Measurements from ENCODE around the gene TPGS1.

TPGS1 gene

DNA sequence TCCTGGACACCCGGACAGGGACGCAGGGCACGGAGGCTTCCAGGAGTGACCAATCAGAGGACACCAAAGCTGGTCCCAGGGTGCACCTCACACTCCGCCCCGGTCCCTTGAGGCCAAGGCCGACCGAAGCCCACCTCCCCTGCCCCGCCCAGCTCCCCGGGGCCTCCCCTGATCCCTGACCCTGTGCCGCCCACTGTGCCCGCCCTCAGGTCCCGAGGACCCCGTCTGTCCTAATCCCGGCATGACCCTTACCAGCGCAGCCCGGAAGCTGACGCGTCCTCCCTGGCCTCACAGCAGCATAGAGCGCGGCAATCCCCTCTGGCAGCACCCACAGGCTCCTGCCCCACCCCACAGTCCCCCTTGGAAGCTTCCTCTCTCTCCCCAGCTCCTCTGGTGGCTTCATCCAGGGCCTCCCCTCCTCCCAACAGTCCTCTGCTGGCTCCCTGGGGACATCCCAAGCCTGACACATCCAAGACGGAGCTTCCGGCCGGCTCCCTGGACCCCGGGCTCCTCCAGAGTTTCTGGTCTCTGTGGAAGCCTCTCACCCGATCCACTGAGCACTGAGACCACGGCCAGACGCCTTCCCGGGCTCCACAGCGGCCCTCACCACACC lies 16.9 kb downstream of the TPGS1 start:
- TF ChIP-seq, protein P1, sequence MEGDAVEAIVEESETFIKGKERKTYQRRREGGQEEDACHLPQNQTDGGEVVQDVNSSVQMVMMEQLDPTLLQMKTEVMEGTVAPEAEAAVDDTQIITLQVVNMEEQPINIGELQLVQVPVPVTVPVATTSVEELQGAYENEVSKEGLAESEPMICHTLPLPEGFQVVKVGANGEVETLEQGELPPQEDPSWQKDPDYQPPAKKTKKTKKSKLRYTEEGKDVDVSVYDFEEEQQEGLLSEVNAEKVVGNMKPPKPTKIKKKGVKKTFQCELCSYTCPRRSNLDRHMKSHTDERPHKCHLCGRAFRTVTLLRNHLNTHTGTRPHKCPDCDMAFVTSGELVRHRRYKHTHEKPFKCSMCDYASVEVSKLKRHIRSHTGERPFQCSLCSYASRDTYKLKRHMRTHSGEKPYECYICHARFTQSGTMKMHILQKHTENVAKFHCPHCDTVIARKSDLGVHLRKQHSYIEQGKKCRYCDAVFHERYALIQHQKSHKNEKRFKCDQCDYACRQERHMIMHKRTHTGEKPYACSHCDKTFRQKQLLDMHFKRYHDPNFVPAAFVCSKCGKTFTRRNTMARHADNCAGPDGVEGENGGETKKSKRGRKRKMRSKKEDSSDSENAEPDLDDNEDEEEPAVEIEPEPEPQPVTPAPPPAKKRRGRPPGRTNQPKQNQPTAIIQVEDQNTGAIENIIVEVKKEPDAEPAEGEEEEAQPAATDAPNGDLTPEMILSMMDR (IDR thresholded peaks at IDR 0.05; ENCODE audit: borderline replicate concordance, control extremely low read depth, extremely low read depth, insufficient read depth, missing control alignments), result no peak
- no peak for DNase-seq (ENCODE audit: low spot score)
- in situ Hi-C loops (cut with MboI; ENCODE audit: low sequenced_read_pairs, unreplicated experiment), result no loop called here

DNA sequence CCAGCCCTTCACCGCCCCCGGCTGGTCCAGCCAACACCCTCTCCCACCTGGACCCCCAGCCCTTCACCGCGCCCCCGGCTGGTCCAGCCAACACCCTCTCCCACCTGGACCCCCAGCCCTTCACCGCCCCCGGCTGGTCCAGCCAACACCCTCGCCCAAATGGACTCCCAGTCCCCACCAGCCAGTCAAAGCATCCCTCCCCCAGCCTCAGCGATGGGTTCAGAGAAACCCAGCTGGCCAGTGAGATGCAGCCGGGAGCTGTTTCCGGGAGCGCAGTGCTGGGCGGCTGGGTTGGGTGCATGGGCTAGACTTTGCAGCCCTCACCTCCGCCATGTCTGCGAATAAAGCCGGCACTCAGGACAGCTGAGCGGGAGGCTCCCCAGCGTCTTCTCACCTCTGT lies 17.7 kb downstream of the TPGS1 start:
- no peak for DNase-seq (ENCODE audit: low spot score)
- in situ Hi-C loops (cut with MboI; ENCODE audit: low sequenced_read_pairs, unreplicated experiment), result no loop called here
- TF ChIP-seq, protein P1 (IDR thresholded peaks at IDR 0.05; ENCODE audit: borderline replicate concordance, control extremely low read depth, extremely low read depth, insufficient read depth, missing control alignments), result no peak

DNA sequence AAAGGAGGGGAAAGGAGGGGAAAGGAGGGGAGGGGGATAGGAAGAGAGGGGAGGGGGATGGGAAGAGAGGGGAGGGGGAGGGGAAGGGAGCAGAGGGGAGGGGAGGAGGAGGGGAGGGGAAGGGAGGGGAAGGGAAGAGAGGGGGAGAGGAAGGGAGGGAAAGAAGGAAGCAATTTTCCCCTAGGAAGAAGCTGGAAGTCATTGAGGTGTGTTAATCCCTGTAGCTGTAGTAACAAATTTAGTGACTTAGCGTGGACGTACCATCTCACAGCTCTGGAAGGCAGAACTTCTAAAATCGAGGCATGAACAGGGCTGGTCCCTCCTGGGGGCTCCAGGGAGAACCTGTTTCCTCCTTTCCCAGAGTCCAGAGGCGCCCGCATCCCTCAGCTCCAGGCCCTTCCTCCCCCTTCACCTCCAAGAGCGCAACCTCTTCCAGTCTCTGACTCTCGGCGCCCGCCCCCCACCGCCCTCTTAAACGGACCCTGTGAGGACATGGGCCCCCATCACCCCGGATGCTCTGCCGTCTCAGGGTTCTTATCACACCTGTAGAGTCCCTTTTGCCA lies 18.6 kb downstream of the TPGS1 start:
- in situ Hi-C loops (cut with MboI; ENCODE audit: low sequenced_read_pairs, unreplicated experiment), result no loop called here
- TF ChIP-seq, protein P1 (IDR thresholded peaks at IDR 0.05; ENCODE audit: borderline replicate concordance, control extremely low read depth, extremely low read depth, insufficient read depth, missing control alignments), result no peak

DNA sequence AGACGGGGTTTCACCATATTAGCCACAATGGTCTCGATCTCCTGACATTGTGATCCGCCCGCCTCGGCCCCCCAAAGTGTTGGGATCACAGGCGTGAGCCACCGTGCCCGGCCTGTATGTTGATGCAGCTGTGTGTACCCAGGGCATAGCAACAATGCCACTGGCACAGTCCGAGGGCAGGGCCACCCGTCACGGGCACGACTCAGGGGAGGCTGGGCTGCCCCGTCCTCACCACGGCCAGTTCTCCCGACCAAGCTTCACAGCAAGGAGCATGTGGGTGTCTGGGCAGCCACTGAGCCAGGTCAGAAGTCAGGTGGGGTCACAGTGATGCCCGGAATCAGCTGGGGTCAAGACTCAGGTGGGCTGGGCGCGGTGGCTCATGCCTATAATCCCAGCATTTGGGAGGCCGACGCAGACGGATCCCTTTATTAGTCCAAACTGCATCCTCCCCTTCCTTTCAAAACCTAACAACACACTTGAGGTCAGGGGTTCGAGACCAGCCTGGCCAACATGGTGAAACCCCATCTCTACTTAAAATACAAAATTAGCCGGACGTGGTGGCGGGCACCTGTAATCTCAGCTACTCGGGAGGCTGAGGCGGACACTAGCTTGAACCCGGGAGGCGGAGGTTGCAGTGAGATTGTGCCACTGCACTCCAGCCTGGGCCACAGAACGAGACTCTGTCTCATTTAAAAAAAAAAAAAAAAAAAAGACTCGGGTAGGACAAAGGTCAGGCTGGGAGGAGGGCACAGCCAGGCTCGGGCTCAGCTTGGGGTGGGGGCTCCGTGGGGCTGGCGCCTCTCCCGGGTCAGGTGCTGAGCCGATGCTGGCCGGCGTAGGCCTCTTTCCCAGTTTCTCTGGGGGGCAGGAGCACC lies 23.1 kb downstream of the TPGS1 start:
- in situ Hi-C loops (cut with MboI; ENCODE audit: low sequenced_read_pairs, unreplicated experiment), result no loop called here
- TF ChIP-seq, protein P1 (IDR thresholded peaks at IDR 0.05; ENCODE audit: borderline replicate concordance, control extremely low read depth, extremely low read depth, insufficient read depth, missing control alignments), result no peak
- DNase-seq (ENCODE audit: low spot score), result no peak

More for the DNA sequence above, 18.6 kb downstream of the TPGS1 start:
- no peak for DNase-seq (ENCODE audit: low spot score)

DNA sequence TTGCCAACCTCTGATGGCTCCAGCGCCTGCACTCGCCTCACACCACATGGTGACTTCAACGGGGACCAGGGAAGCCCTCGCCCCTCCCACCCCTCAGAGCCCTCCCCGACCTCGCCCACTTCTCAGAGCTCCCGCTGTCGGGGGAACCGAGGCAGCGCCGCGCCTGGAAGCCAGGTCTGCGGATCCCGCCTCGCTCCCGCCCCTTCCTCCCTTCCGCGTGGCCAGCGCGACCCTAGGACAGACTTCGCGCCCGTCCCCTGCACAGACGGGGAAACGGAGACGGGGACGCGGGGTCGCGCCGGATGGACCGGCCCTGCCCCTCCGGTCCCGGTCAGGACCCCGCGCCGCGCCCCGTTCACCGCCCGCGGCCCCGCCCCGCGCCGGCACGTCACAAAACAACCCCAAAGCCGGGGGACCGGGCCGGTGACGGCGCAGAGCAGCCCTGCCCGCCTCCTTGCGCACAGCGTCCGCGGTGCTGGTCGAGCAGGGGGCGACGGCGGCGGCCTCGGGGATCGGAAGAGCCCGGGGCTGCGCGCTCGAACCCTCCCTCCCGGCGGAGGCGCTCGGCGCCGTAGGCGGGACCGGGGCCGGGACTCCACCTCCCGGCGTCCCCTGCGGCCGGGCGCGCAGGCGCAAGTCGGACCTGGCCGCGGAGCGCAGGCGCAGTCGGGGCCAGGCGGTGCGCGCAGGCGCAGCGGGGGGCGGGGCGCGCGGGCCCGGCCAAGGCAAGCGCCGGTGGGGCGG lies 23.9 kb downstream of the TPGS1 start:
- peak; percentile 99 for DNase-seq (ENCODE audit: low spot score)
- in situ Hi-C loops (cut with MboI; ENCODE audit: low sequenced_read_pairs, unreplicated experiment), result no loop called here
- TF ChIP-seq, protein P1 (IDR thresholded peaks at IDR 0.05; ENCODE audit: borderline replicate concordance, control extremely low read depth, extremely low read depth, insufficient read depth, missing control alignments), result peak; percentile 5
